IPS-NIHi11 (cell line): ENCODE measurements around the gene MINAR1.

Source experiments
- DNase-seq: peaks from one replicate; pipeline ENCODE4 v3.0.0; 2012; ENCODE audit warnings: mixed read lengths, low spot score

The MINAR1 gene

DNA sequence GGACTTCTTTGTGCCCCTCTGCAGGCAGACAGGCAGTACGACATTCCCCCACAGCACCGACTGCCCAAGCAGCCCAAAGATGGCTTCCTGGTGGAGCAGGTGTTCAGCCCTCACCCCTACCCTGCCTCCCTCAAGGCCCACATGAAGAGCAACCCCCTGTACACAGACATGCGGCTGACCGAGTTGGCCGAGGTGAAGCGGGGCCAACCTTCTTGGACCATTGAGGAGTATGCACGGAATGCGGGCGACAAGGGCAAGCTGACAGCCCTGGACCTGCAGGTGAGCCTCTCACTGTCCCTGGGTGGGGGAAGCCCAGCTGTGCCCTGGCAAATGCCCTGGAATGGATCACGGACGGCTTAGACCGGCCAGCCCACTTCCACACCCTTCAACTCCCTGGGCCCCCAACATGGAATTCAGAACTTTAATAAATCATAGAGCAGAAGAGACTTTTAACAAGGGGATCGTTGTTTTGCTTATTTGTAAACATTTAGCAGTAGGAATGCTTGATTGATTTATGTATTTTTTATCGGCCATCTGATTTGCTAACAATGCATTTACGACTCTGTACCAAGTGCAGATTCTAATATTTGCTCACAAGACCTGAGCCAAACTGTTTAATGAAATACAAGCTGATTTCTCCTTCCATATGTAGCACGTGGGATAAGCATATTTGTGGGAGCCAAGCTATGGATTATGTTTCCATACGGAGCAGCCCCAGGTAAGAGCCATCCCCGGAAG, 31.1 kb downstream of the MINAR1 start:
- no peak for DNase-seq

DNA sequence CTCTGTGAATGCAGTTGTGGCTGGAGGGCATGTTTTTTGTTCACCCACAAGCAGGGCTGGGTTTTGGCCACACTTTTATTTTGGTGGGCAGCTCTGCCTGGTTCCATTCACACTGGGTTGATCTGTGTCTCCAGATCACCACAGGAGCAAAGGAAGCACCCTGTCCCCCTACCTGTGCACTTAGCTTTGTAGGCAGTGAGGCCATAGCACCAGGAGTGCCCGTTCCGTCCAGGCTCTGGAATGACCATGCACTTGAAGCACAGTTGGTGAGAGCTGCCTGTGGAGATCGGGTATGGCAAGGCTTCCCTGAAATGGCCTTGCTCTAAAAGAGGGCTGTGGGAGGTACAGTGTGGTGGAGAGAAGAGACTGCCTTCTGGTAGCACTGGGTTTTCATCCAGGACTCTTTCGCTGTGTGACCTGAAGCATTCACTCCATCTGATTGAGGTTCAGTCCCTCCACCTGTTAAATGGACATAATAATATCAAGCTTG, 31.7 kb downstream of the MINAR1 start:
- DNase-seq = no peak

DNA sequence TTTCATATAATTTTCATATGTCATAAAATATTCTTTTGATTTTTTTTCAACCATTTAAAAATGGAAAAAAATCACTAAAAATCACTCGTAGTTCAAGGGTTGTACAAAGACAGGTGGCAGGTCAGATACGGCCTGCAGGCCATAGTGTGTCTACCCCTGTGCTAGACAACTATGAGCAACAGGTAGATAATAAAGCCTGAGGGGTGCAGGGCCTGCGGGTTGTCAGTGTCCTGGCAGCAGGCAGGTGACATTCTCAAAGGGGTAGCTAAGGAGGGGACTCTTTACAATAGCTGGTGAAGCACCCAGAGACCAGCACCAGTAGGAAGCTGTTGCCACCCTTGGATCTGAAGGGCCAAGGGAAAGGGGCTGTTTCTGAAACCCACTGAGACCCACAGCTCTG, 34.4 kb downstream of the MINAR1 start:
- no peak for DNase-seq

DNA sequence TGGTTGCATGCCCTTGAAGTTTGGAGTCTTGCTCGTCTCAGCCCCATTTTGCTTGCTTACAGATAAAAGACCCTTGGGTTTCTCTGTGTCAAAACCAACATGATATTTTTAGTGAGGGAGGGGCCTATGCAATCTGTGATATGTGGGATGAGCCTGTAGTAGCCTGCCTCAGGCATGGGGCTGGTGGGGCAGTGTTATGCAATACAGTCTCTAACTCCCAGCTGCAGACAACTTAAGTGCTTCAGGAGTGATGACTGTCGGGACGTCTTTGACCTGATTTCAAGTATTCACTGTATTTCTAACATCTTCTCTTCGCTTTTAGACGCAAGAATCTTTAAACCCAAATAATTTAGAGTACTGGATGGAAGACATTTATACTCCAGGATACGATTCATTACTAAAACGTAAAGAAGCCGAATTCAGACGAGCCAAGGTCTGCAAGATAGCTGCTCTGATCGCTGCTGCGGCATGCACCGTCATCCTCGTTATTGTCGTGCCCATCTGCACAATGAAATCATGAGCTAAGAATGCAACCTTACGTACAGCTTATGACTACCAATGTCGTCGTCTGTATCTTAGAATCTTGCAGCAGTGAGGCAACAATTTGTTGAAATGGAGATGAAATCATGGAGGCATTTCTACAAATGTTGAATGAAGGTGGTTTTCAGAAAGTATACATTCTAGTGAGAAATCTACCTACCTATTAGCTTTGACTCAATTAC, 35.9 kb downstream of the MINAR1 start:
- no peak for DNase-seq

DNA sequence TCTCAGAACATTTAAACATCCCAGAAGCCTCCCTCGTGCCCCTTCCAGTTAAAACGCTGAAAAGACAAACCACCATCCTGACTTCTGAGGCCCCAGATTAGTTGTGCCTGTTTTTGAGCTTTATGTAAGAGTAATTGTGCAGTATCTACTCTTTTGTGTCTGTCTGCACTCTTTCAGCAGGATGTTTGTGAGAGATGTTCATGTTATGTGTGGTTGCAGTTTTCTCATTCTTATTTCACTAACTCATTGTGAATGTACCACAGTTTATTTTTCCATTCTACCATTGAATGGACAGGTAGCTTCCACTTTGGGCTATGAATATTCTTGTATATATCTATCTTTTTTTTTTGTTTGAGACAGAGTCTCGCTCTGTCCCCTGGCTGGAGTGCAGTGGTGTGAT, 40.3 kb downstream of the MINAR1 start:
- no peak for DNase-seq

DNA sequence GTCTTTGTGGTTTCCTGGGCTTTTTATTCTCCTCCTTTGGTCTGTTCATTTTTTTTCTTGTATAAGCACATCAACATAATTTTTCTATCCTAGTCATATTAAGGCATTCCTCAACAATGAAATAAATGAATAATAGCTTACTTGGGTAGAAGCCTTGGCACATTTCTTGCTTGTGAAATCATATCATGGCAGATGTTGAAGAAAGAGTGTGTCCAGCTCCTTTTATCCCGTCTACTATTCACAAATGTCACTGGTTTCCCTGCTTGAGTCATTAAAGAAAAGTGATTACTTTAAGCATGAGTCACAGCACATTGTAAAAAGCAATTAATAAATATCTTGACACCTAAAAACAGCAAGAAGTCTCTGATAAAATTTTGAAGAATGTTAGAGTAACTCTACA, 42.1 kb downstream of the MINAR1 start:
- DNase-seq = no peak

DNA sequence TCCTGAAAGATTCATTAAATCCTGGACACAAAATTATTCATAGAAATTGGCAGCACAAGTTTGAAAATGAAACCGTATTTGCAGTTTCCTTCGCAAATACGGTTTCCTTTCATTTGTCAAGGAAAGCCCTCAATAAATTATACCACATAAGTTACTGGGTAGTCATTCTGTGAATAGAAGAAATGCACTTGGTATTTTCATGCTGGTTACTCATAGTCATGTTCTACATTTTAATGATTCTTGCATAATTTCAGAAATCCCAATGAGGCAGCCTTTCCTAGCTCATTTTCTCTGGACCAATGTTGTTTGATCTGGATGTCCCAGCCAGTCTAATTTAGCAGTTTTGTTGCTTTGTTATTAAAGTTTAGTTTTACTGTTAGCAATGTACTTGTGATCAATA, 43.2 kb downstream of the MINAR1 start:
- DNase-seq = no peak

DNA sequence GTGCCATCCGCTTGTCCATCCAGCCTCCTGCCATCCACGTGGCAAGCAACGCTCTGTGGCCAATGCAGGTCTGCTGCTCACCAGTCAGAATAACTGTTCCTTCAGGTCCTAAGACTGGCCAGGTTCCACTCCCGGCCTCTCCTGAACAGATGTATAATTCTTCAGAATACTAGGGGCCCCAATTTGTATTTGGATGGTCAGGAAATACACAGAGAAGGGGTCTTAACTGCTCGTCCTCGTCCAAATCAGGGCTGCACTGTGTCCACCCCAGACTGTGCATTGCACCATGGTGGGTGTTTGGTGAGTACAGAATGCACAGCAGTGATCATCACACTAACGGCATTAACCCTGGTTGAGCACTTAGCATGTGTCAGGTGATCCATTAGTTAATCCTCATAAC, 46.0 kb downstream of the MINAR1 start:
- no peak for DNase-seq

DNA sequence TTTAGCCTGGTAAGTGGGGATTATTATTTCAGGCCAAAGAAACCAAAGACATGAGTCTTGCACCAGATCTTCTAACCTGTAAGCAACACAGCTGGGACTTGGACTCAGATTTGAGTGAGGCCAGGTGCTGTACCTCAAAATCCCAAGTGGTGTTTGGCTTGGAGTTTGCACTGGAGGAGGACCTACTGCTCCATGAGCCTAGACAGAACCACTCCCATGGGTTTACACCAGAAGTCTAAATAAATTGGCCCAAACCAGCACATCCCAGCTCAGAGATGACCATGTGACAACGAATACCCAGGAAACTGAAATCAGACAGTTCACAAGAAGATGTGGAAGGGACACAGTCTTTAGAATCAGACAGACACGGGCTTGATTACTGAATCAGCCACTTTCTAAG, 47.5 kb downstream of the MINAR1 start:
- no peak for DNase-seq

DNA sequence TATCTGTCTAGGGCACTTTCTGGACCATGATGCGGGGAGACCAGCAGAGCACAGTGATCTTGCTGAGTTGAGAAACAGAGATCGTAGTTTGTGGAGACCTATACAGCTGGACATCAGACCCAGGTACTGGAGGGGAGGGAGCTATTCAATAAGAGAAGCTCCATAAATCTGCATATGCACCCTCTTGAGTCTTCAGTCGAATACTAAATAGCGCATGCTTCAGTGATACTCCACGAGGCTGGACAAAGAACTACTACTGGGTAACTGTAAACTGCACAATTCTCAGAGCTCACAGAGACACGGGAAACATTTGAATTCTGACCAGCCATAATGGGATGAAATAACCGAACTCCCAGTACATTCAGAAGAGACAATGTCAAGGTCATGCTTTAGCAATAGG, 49.7 kb downstream of the MINAR1 start:
- no peak for DNase-seq
